HCT116 (cell line): ENCODE results near the gene CXorf49. TPM values are rescaled to one million over a fixed set of nuclear protein-coding genes. Genes with fewer than 3 reads are reported as not detected.
A peak's percentile ranks its signal among the peaks of the same experiment; 100 is the strongest.
"Not testable (repeated sequence)": the region's sequence is repeated elsewhere in the genome, so short reads cannot be mapped to it uniquely, and the experiment has no call there.

Experiments
- ATAC-seq: fragments of 200-7000 bp; cut with Tn5 transposase; 2 replicates; pipeline ENCODE4 v1.9.1; 2020; ENCODE audit warnings: mild to moderate bottlenecking, moderate library complexity
- BruUV-seq: library from RNA; stranded (reverse); fragments of 400-500 nt; replicated peaks from 2 replicates; lab custom pipeline; 2021; lab: Mats Ljungman, UMichigan
- CTCF ChIA-PET: fragments of 300-600 bp; sonication (Branson Sonifier 250); formaldehyde crosslinking; loops from one replicate; lab custom pipeline; 2021; ENCODE audit warnings: antibody characterized with exemption; lab: Charles Lee
- POLR2A ChIA-PET: fragments of 300-600, 350-600 bp; sonication (Branson Sonifier 250); formaldehyde crosslinking; loops from one replicate; lab custom pipeline; 2021; ENCODE audit warnings: antibody characterized with exemption; lab: Charles Lee
- RAD21 ChIA-PET, 2 experiments: fragments of 300-600 bp; sonication (Branson Sonifier 250); formaldehyde crosslinking; loops; one replicate each; lab custom pipeline; 2023; ENCODE audit warnings: low total read pairs in 2 of 2; ENCODE audit not compliant: uncharacterized antibody in 2 of 2, unreplicated experiment in 2 of 2, low non-redundant PET in 1 of 2; lab: Charles Lee
- DNase-seq: peaks from one replicate; pipeline ENCODE4 v3.0.0-alpha.2; 2010; ENCODE audit warnings: low read depth, low spot score
- H2AFZ ChIP-seq: fragments of 200-600 bp; shearing (Covaris generic), sonication (generic); 2 replicates; pipeline ENCODE4 v1.6.1; 2017; ENCODE audit warnings: low read depth, mixed run types, mixed read lengths, antibody characterized with exemption, low read length; ENCODE audit not compliant: poor library complexity, severe bottlenecking
- H3K27ac ChIP-seq: 2 replicates; pipeline ENCODE4 v1.5.1; 2012; ENCODE audit warnings: low read depth, low read length
- H3K27me3 ChIP-seq: fragments of 200-600 bp; sonication (generic); 2 replicates; pipeline ENCODE4 v1.6.1; 2016; ENCODE audit warnings: mixed run types, low read length, mixed read lengths; ENCODE audit not compliant: insufficient read depth
- H3K36me3 ChIP-seq, 2 experiments: fragments of 200-500 bp in 1 of 2; fragments of 200-600 bp in 1 of 2; sonication (Bioruptor generic) in 1 of 2; sonication (generic) in 1 of 2; 2 replicates each; pipeline versions ENCODE4 v1.5.1 to v1.6.1; 2014 to 2016; ENCODE audit warnings: low read length in 2 of 2, inconsistent platforms in 1 of 2, mixed read lengths in 1 of 2, mixed run types in 1 of 2; ENCODE audit not compliant: insufficient read depth in 2 of 2, control insufficient read depth in 1 of 2
- H3K4me1 ChIP-seq, 2 experiments: fragments of 200-600 bp in 1 of 2; sonication (generic) in 1 of 2; 2 replicates each; pipeline versions ENCODE4 v1.5.1 to v1.6.1; 2012 to 2017; ENCODE audit warnings: low read length in 2 of 2, inconsistent platforms in 1 of 2, mild to moderate bottlenecking in 1 of 2, mixed read lengths in 1 of 2, mixed run types in 1 of 2, moderate library complexity in 1 of 2; ENCODE audit not compliant: insufficient read depth in 2 of 2, control insufficient read depth in 1 of 2
- H3K4me2 ChIP-seq: fragments of 200-600 bp; sonication (generic); 2 replicates; pipeline ENCODE4 v1.6.1; 2017; ENCODE audit warnings: mixed run types, low read length, mixed read lengths
- H3K4me3 ChIP-seq, 2 experiments: fragments of 200-600 bp in 1 of 2; sonication (generic) in 1 of 2; replicated peaks in 1 of 2; 2 replicates each; pipeline ENCODE4 v1.5.1; 2011 to 2016; ENCODE audit warnings: low read length in 2 of 2, control low read depth in 1 of 2, low read depth in 1 of 2, mild to moderate bottlenecking in 1 of 2, mixed read lengths in 1 of 2, mixed run types in 1 of 2
- H3K79me2 ChIP-seq: fragments of 200-600 bp; sonication (generic); 2 replicates; pipeline ENCODE4 v1.6.1; 2017; ENCODE audit warnings: mild to moderate bottlenecking, mixed run types, low read length, moderate library complexity, mixed read lengths; ENCODE audit not compliant: insufficient read depth
- H3K9ac ChIP-seq: fragments of 200-600 bp; sonication (generic); 2 replicates; pipeline ENCODE4 v1.6.1; 2016; ENCODE audit warnings: low read length, mixed read lengths
- H3K9me2 ChIP-seq: fragments of 200-600 bp; sonication (generic), shearing (Covaris generic); 2 replicates; pipeline ENCODE4 v1.6.1; 2017; ENCODE audit warnings: mixed run types, mild to moderate bottlenecking, moderate library complexity; ENCODE audit not compliant: insufficient read depth
- H3K9me3 ChIP-seq, 2 experiments: fragments of 200-500 bp in 1 of 2; fragments of 200-600 bp in 1 of 2; sonication (Bioruptor generic) in 1 of 2; sonication (generic) in 1 of 2; 2 replicates each; pipeline ENCODE4 v1.6.1; 2014 to 2017; ENCODE audit warnings: low read length in 2 of 2, mixed read lengths in 2 of 2, inconsistent platforms in 1 of 2, low read depth in 1 of 2, mild to moderate bottlenecking in 1 of 2, mixed run types in 1 of 2, moderate library complexity in 1 of 2; ENCODE audit not compliant: control insufficient read depth in 1 of 2, insufficient read depth in 1 of 2
- H4K20me1 ChIP-seq: fragments of 200-600 bp; sonication (generic), shearing (Covaris generic); 2 replicates; pipeline ENCODE4 v1.6.1; 2017; ENCODE audit warnings: mixed run types, mild to moderate bottlenecking, moderate library complexity; ENCODE audit not compliant: insufficient read depth
- POLR2A ChIP-seq: IDR thresholded peaks from 2 replicates; pipeline ENCODE4 v1.7.0; 2011; ENCODE audit warnings: borderline replicate concordance; ENCODE audit not compliant: insufficient read depth, insufficient read length; ENCODE audit errors: extremely low read depth
- RAD21 ChIP-seq: IDR thresholded peaks from 2 replicates; pipeline ENCODE4 v1.6.1; 2012; ENCODE audit warnings: low read depth, mild to moderate bottlenecking
- ZFX ChIP-seq: fragments of 450-650 bp; IDR thresholded peaks from 2 replicates; pipeline ENCODE4 v1.6.1; 2017
- intact Hi-C: fragments of 100-400 bp; cut with micrococcal nuclease; formaldehyde crosslinking; loops from 2 replicates; pipeline ENCODE4 v1.10.0; 2022
- total RNA-seq: library from RNA; stranded (reverse); gene quantifications from one replicate; pipeline ENCODE4 v1.2.1, GENCODE V29; 2021; ENCODE audit not compliant: unreplicated experiment
- TF ChIP-seq, protein P1 (sequence below): IDR thresholded peaks from 2 replicates; pipeline ENCODE4 v1.6.1; 2012
- TF ChIP-seq, protein P2 (sequence below), 3 experiments: fragments of 200-600 bp in 1 of 3; sonication (generic) in 1 of 3; IDR thresholded peaks in 2 of 3; conservative IDR thresholded peaks in 1 of 3; 2 replicates each; pipeline ENCODE4 v1.5.1; 2012 to 2017; ENCODE audit warnings: low read depth in 2 of 3, low read length in 2 of 3, antibody characterized with exemption in 1 of 3, borderline replicate concordance in 1 of 3, control low read depth in 1 of 3, mild to moderate bottlenecking in 1 of 3, mixed read lengths in 1 of 3, mixed run types in 1 of 3, moderate library complexity in 1 of 3; ENCODE audit not compliant: insufficient read depth in 1 of 3
- TF ChIP-seq, protein P3 (sequence below): IDR thresholded peaks from 2 replicates; pipeline ENCODE4 v1.6.1; 2012

The CXorf49 gene
- total RNA-seq, 1 experiment from 2014 or later: not detected

DNA sequence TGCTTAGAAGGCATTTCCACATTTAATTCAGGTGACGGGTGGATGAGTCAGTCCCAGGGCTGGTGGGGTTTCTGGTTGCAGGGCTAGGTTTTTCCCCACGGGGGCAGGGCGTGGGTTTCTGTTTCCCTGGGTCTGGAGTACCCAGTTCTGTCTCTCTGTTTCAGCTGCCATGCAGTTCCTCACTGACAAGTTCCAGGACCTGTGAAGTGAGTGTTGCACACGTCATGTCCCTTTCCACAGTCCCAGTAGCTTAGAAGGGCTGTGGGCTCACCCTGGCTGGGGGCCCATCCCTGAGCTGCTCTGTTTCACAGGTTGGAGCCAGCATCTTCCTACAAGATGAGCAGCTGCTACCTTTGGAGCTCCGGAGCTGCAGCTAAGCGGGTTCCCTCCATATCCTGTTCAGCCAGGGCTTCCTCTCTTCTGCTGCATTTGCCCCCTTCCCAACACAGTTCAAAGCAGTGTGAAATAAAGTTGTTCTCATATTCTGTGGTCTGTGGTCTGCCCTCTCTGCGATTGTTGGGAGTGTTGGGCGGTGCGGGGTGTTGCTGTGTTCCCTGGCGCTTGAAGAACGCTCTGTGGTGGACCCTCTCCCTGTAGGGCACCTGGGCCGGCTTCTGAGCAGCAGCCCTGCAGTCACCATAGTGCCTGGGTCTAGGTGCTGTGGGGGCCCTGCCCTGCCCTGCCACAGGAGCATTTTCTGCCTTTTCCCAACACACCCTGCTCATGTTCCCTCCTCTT is 46.9 kb downstream of the CXorf49 start (continued):
- no peak for TF ChIP-seq POLR2A
- TF ChIP-seq, protein P1, sequence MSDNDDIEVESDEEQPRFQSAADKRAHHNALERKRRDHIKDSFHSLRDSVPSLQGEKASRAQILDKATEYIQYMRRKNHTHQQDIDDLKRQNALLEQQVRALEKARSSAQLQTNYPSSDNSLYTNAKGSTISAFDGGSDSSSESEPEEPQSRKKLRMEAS: no peak
- TF ChIP-seq, protein P2, sequence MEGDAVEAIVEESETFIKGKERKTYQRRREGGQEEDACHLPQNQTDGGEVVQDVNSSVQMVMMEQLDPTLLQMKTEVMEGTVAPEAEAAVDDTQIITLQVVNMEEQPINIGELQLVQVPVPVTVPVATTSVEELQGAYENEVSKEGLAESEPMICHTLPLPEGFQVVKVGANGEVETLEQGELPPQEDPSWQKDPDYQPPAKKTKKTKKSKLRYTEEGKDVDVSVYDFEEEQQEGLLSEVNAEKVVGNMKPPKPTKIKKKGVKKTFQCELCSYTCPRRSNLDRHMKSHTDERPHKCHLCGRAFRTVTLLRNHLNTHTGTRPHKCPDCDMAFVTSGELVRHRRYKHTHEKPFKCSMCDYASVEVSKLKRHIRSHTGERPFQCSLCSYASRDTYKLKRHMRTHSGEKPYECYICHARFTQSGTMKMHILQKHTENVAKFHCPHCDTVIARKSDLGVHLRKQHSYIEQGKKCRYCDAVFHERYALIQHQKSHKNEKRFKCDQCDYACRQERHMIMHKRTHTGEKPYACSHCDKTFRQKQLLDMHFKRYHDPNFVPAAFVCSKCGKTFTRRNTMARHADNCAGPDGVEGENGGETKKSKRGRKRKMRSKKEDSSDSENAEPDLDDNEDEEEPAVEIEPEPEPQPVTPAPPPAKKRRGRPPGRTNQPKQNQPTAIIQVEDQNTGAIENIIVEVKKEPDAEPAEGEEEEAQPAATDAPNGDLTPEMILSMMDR (IDR thresholded peaks at IDR 0.05 in 2 of 3, conservative IDR thresholded peaks at IDR 0.05 in 1 of 3; ENCODE audit: borderline replicate concordance in 1 of 3, insufficient read depth in 1 of 3, low read depth in 2 of 3, low read length in 2 of 3): no peak
- no peak for TF ChIP-seq ZFX
- TF ChIP-seq, protein P3, sequence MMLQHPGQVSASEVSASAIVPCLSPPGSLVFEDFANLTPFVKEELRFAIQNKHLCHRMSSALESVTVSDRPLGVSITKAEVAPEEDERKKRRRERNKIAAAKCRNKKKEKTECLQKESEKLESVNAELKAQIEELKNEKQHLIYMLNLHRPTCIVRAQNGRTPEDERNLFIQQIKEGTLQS: no peak

DNA sequence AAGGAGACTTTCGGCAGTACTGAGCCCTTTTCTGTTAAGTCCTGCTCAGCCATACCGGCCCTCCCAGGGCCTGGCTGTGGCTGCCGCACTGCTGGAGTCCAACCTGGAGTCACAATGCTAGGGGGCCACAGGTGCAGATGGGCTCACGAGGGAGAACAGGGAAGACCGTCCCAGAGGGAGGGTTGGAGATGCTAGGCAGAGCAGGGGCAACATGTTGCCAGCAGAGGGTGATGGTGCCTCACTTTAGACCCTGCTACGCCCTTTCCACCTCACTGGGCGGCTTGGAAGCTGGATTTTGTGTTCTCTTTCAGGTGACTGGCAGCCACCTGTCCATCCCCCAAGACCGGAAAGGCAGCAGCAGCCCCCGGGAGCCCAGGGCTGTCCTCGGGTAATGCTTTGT is 48.1 kb downstream of the CXorf49 start:
- H3K9me2 ChIP-seq, POLR2A ChIA-PET: not testable (repeated sequence)

More for the DNA sequence above, 48.1 kb downstream of the CXorf49 start:
- CTCF ChIA-PET: interaction anchor here (1.1 kb wide), 1 partner anchor 190 kb away, joined by 4 read pairs; no protein-coding TSS in a partner anchor
- H3K79me2 ChIP-seq, H4K20me1 ChIP-seq, DNase-seq, H3K4me2 ChIP-seq, BruUV-seq, H3K9me3 ChIP-seq, intact Hi-C loops, H3K27ac ChIP-seq, H3K36me3 ChIP-seq, H3K4me1 ChIP-seq, H3K9ac ChIP-seq, H3K4me3 ChIP-seq, H2AFZ ChIP-seq, H3K27me3 ChIP-seq: not testable (repeated sequence)
- ATAC-seq: peak; percentile 97
- TF ChIP-seq RAD21: peak; percentile 61
- TF ChIP-seq, protein P2 (IDR thresholded peaks at IDR 0.05 in 2 of 3, conservative IDR thresholded peaks at IDR 0.05 in 1 of 3; ENCODE audit: borderline replicate concordance in 1 of 3, insufficient read depth in 1 of 3, low read depth in 2 of 3, low read length in 2 of 3): peak; percentile 24 to 37 (median 25); a peak in 4 of 6 replicates
- RAD21 ChIA-PET: interaction anchor here in 1 of 2 experiments (1.4 kb wide), 1 partner anchor 201 kb away, joined by 3 read pairs; no protein-coding TSS in a partner anchor
